ENCODE data around the gene MS4A18. TPM values are rescaled to one million over a fixed set of nuclear protein-coding genes. Genes with fewer than 3 reads are reported as not detected.

Gene MS4A18
- total RNA-seq, 3 donors from 2014 or later: not detected

DNA sequence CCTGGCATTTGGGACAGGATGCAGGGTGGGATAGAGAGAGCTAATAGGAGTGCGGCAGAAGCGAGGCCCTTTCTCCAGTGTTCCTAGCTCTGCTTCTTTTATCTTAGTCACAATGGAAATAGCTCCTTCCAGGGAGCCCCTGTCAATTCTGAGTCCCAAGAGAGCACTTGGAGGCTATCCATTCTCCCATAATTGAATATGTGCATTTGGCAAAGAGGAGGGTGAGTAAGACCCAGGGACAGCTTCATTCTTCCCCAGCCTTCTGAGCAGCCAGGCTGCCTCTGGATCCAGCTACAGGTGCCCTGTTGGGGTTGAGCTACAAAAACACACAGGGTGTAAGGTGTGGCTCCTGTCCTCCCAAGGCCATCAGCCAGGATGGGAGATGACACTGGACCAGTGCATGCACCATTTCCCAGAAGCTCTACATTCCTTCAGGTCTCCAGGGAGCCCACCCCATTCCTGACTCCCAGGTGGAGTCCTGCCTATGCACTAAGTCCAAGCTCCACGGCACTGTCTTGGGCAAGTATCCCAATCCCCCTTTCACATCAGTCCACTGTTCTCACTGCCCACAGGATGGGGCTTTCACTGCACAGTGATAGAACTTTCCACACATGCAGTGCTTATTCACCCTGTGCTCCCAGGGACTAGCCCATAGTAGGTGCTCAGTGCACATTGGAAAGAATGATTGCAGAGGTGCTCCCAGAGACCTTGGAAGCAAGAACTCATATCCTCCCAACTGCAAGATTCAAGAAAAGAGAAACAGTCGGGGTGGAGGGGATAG is 66.8 kb downstream of the MS4A18 start:
- Histone ChIP-seq H3K4me1 (no peaks in the 10 kb centered on the region), H3K9me3 (no peaks in the 10 kb centered on the region), H3K27ac (no peak overlapping the region), H3K36me3 (no peaks in the 10 kb centered on the region), H3K4me3 (no peak overlapping the region), H3K27me3 (no peaks in the 10 kb centered on the region)
- DNase-seq (ENCODE audit: low spot score in 2 of 2): no peak
- TF ChIP-seq POLR2AphosphoS5 (IDR thresholded peaks at IDR 0.05) (no peak), POLR2A (IDR thresholded peaks at IDR 0.05) (no peak)
- TF ChIP-seq, protein P1, sequence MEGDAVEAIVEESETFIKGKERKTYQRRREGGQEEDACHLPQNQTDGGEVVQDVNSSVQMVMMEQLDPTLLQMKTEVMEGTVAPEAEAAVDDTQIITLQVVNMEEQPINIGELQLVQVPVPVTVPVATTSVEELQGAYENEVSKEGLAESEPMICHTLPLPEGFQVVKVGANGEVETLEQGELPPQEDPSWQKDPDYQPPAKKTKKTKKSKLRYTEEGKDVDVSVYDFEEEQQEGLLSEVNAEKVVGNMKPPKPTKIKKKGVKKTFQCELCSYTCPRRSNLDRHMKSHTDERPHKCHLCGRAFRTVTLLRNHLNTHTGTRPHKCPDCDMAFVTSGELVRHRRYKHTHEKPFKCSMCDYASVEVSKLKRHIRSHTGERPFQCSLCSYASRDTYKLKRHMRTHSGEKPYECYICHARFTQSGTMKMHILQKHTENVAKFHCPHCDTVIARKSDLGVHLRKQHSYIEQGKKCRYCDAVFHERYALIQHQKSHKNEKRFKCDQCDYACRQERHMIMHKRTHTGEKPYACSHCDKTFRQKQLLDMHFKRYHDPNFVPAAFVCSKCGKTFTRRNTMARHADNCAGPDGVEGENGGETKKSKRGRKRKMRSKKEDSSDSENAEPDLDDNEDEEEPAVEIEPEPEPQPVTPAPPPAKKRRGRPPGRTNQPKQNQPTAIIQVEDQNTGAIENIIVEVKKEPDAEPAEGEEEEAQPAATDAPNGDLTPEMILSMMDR (IDR thresholded peaks at IDR 0.05): no peak
- intact Hi-C loops (cut with DNase I; ENCODE audit: low total_unique reads): no loop called here

DNA sequence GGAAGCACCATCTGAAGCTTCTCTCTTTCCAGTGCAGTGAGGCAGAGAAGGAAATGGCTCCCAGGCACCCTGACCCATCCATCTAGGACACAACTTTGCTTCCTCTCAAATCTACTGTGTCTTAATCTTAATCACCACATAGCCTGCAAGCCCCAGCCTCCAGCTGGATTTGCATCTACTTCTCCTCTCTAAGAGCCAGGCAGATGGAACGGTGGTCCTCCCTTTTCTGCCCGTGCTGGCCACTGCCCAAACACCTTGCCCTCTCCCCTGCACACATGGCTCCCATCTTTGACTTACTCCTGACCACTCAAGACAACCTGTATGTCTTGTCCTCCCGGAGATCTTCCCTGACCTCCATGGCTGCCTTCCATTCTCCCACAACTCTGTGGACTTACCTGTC is 68.0 kb downstream of the MS4A18 start:
- TF ChIP-seq POLR2A (IDR thresholded peaks at IDR 0.05) (no peak), POLR2AphosphoS5 (IDR thresholded peaks at IDR 0.05) (no peak)
- TF ChIP-seq, protein P1 (IDR thresholded peaks at IDR 0.05): no peak
- intact Hi-C loops (cut with DNase I; ENCODE audit: low total_unique reads): no loop called here
- Histone ChIP-seq H3K9me3 (no peaks in the 10 kb centered on the region), H3K36me3 (no peaks in the 10 kb centered on the region), H3K27ac (no peak overlapping the region), H3K27me3 (no peaks in the 10 kb centered on the region), H3K4me1 (no peaks in the 10 kb centered on the region), H3K4me3 (no peak overlapping the region)
- DNase-seq (ENCODE audit: low spot score in 2 of 2): no peak

Other genes with a start within 250 kb of the MS4A18 start
- gene MS4A12, start 231.9 kb upstream of the MS4A18 start, total RNA-seq: 1 to 10 TPM in 1 of 3 donors, not detected in 2; 3.9 TPM
- not detected for gene MS4A13, start 209.3 kb upstream of the MS4A18 start, total RNA-seq
- gene MS4A8, start 25.1 kb upstream of the MS4A18 start, total RNA-seq: under 1 TPM in 1 of 3 donors, not detected in 2; 0.66 TPM
- not detected for gene MS4A15, start 32.1 kb downstream of the MS4A18 start, total RNA-seq
- not detected for gene MS4A10, start 60.6 kb downstream of the MS4A18 start, total RNA-seq
- gene CCDC86, start 117.4 kb downstream of the MS4A18 start, total RNA-seq: 10 to 100 TPM; 17.8 to 22.9 (median 19.5) TPM
- gene PTGDR2, start 131.2 kb downstream of the MS4A18 start, total RNA-seq: under 1 TPM in 2 of 3 donors, not detected in 1; 0.16 to 0.59 TPM
- gene ZP1, start 142.8 kb downstream of the MS4A18 start, total RNA-seq: under 1 TPM in 2 of 3 donors, not detected in 1; 0.32 to 0.73 TPM
- 10 to 100 TPM; 56.0 to 82.7 (median 81.3) TPM for gene PRPF19, start 181.9 kb downstream of the MS4A18 start, total RNA-seq
- gene TMEM109, start 189.4 kb downstream of the MS4A18 start, total RNA-seq: 100 to 1,000 TPM in 1 of 3 donors, 10 to 100 TPM in 2; 77.6 to 112 (median 77.7) TPM
- gene TMEM132A, start 199.7 kb downstream of the MS4A18 start, total RNA-seq: 10 to 100 TPM in 1 of 3 donors, 1 to 10 TPM in 2; 2.9 to 11.0 (median 8.5) TPM
- 10 to 100 TPM in 2 of 3 donors, 1 to 10 TPM in 1; 8.8 to 23.2 (median 20.8) TPM for gene SLC15A3, start 227.5 kb downstream of the MS4A18 start, total RNA-seq
- gene CD6, start 247.0 kb downstream of the MS4A18 start, total RNA-seq: 1 to 10 TPM in 1 of 3 donors, under 1 TPM in 2; 0.80 to 1.9 (median 0.98) TPM